ENCODE data around the gene INPP5D.
"Not testable (repeated sequence)": the region's sequence is repeated elsewhere in the genome, so short reads cannot be mapped to it uniquely, and the experiment has no call there.

DNA sequence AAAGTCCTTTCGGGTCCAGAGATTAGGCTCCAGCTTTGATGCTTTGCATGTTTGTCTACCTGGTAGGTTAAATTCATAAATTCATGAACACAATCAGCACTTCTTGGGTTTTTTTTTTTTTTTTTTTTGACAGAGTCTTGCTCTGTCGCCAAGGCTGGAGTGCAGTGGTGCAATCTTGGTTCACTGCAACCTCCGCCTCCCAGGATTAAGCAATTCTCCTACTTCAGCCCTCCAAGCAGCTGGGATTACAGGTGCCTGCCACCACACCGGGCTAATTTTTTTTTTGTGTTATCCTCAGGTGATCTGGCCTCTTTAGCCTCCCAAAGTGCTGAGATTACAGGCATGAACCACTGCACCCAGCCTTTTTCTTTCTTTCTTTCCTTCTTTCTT lies 5.1 kb downstream of the INPP5D start:
- not testable (repeated sequence) for TF ChIP-seq POLR2A (IDR thresholded peaks at IDR 0.05)
- TF ChIP-seq, protein P1, sequence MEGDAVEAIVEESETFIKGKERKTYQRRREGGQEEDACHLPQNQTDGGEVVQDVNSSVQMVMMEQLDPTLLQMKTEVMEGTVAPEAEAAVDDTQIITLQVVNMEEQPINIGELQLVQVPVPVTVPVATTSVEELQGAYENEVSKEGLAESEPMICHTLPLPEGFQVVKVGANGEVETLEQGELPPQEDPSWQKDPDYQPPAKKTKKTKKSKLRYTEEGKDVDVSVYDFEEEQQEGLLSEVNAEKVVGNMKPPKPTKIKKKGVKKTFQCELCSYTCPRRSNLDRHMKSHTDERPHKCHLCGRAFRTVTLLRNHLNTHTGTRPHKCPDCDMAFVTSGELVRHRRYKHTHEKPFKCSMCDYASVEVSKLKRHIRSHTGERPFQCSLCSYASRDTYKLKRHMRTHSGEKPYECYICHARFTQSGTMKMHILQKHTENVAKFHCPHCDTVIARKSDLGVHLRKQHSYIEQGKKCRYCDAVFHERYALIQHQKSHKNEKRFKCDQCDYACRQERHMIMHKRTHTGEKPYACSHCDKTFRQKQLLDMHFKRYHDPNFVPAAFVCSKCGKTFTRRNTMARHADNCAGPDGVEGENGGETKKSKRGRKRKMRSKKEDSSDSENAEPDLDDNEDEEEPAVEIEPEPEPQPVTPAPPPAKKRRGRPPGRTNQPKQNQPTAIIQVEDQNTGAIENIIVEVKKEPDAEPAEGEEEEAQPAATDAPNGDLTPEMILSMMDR (IDR thresholded peaks at IDR 0.05): not testable (repeated sequence)

Data from testis (tissue), 2 donors.